GM18517 (cell line): Measurements from ENCODE around the gene SVIL.
A peak's percentile ranks its signal among the peaks of the same experiment; 100 is the strongest.
"Not testable (repeated sequence)": the region's sequence is repeated elsewhere in the genome, so short reads cannot be mapped to it uniquely, and the experiment has no call there.

Source experiments
- ATAC-seq: cut with Tn5 transposase; IDR thresholded peaks from one replicate; pipeline ENCODE4 v1.9.1; 2021; ENCODE audit warnings: mild to moderate bottlenecking, moderate library complexity; ENCODE audit not compliant: unreplicated experiment

SVIL gene

GRCh38 chr10:29649561-29650551 is 15.1 kb upstream of the SVIL start:
- no peak for ATAC-seq

GRCh38 chr10:29648983-29649268 is 14.2 kb upstream of the SVIL start:
- no peak for ATAC-seq

- no peak for ATAC-seq
These were observed 13.6 kb upstream of the SVIL start for GRCh38 chr10:29648114-29648982.

GRCh38 chr10:29647478-29647877 is 12.7 kb upstream of the SVIL start:
- ATAC-seq = peak; percentile 42

GRCh38 chr10:29646960-29647461 is 12.2 kb upstream of the SVIL start:
- ATAC-seq = no peak

- no peak for ATAC-seq
These were observed 11.6 kb upstream of the SVIL start for GRCh38 chr10:29646238-29646902.

- no peak for ATAC-seq
These were observed 9.2 kb upstream of the SVIL start for GRCh38 chr10:29643771-29644501.

GRCh38 chr10:29642990-29643389 is 8.2 kb upstream of the SVIL start:
- no peak for ATAC-seq

- ATAC-seq = no peak
These were observed 2.8 kb upstream of the SVIL start for GRCh38 chr10:29637537-29637936.

- no peak for ATAC-seq
These were observed 1.4 kb upstream of the SVIL start for GRCh38 chr10:29636178-29636577.

- ATAC-seq = peak; percentile 80
These were observed 957 bp upstream of the SVIL start for GRCh38 chr10:29635711-29636144.

- no peak for ATAC-seq
These were observed 666 bp downstream of the SVIL start for GRCh38 chr10:29634105-29634504.

GRCh38 chr10:29631049-29631339 is 3.8 kb downstream of the SVIL start:
- ATAC-seq = no peak

GRCh38 chr10:29630205-29631048 is 4.3 kb downstream of the SVIL start:
- ATAC-seq = no peak

GRCh38 chr10:29628912-29629526 is 5.8 kb downstream of the SVIL start:
- no peak for ATAC-seq

- ATAC-seq = no peak
These were observed 6.5 kb downstream of the SVIL start for GRCh38 chr10:29628311-29628710.

- no peak for ATAC-seq
These were observed 7.3 kb downstream of the SVIL start for GRCh38 chr10:29627201-29628132.

GRCh38 chr10:29624357-29624756 is 10.4 kb downstream of the SVIL start:
- ATAC-seq = not testable (repeated sequence)
